GM12873 (cell line): Measurements from ENCODE around the gene SLC39A9.

Experiments
- CTCF ChIP-seq: IDR thresholded peaks from 2 replicates; pipeline ENCODE4 v1.5.1; 2012; ENCODE audit warnings: low read depth, mild to moderate bottlenecking, moderate library complexity, low read length, control low read depth; ENCODE audit not compliant: insufficient read depth; ENCODE audit errors: missing control alignments

SLC39A9 gene

GRCh38 chr14:69405762-69406161 lies 7.3 kb downstream of the SLC39A9 start:
- no peak for TF ChIP-seq CTCF

GRCh38 chr14:69408331-69408960 lies 10.0 kb downstream of the SLC39A9 start:
- no peak for TF ChIP-seq CTCF

GRCh38 chr14:69413483-69413882 lies 15.0 kb downstream of the SLC39A9 start:
- no peak for TF ChIP-seq CTCF

- no peak for TF ChIP-seq CTCF
These were observed 24.8 kb downstream of the SLC39A9 start for GRCh38 chr14:69423279-69423678.

DNA sequence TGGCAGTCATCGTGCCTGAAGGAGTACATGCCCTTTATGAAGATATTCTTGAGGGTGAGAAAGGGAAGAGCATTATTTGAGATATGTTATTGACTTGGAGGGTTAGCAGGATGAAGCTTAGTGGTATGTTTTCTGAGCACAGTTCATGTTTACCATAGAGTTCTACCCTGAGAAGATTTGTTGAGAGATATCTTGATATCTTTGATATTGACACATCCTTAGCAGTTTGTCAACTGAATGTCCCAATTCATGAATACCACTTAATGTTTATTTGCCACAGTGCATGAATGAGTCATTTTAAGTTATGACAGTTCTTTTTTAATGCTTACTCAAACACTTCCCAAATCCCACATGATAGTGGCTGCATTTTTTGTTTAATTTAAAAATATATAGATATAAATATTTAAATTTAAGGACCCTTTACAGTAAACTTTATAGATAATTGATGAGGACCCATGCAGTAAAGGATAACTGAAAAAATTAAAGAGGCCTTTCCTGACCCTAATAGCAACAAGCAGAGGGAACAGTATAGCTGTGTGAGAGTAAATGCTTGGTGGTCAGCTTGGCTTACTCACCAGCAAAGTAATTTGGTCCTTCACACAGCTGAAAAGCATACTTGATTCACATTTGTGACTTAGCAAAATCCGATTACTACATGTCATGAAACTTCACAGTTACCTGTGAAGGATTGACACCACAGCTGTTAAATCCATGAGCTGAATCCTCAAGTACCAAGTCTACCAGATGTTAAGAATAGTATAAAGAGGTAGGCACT lies 25.8 kb downstream of the SLC39A9 start:
- TF ChIP-seq CTCF, result no peak

DNA sequence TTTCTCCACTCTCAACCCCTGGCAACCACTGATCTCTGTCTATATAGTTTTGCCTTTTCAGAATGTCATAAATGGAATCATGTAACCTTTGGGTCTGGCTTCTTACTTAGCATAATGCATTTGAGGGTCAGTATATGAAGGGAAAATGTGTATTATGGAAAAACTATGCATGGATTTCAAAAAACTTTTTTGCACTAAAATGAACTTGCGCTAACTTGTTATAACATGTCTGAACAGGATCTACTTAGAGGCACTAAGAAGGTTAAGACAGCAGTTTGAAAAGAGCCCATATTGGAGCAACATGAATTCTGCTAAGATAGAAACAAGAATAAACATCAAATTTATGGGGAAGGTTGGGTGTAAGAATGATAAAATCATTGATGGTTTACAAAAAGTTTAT lies 29.1 kb downstream of the SLC39A9 start:
- no peak for TF ChIP-seq CTCF

GRCh38 chr14:69428289-69428998 lies 30.0 kb downstream of the SLC39A9 start:
- no peak for TF ChIP-seq CTCF
